ENCODE data around the gene ARMC5. TPM values are rescaled to one million over a fixed set of nuclear protein-coding genes. Genes with fewer than 3 reads are reported as not detected.

Gene ARMC5
- polyA plus RNA-seq, 1 donor, result 13.6 TPM

- Histone ChIP-seq H3K4me1 (ENCODE audit: control insufficient read depth, insufficient read depth, low read length) (peaks cover 23% of the 10 kb centered on the region), H3K36me3 (ENCODE audit: control insufficient read depth, insufficient read depth, low read length) (peaks cover 24% of the 10 kb centered on the region), H3K9me3 (ENCODE audit: control insufficient read depth, low read depth, low read length) (no peaks in the 10 kb centered on the region), H3K27me3 (ENCODE audit: control insufficient read depth, insufficient read depth, low read length) (peaks cover 8% of the 10 kb centered on the region), H3K27ac (ENCODE audit: low read length) (peak overlapping the region; percentile 43), H3K4me3 (ENCODE audit: low read length) (peak overlapping the region; percentile 79)
- no peak for DNase-seq
- no CpG with 5 or more reads among the region's 48 CpGs for WGBS (ENCODE audit: insufficient coverage, low lambda C conversion rate)
Observed at GRCh38 chr16:31487071-31487719, 27.9 kb downstream of the ARMC5 start.

GRCh38 chr16:31487720-31488467 lies 28.6 kb downstream of the ARMC5 start:
- Histone ChIP-seq H3K27me3 (ENCODE audit: control insufficient read depth, insufficient read depth, low read length) (peaks cover 8% of the 10 kb centered on the region), H3K27ac (ENCODE audit: low read length) (peak overlapping the region; percentile 43), H3K4me1 (ENCODE audit: control insufficient read depth, insufficient read depth, low read length) (peaks cover 23% of the 10 kb centered on the region), H3K36me3 (ENCODE audit: control insufficient read depth, insufficient read depth, low read length) (peaks cover 31% of the 10 kb centered on the region), H3K4me3 (ENCODE audit: low read length) (peak overlapping the region; percentile 79), H3K9me3 (ENCODE audit: control insufficient read depth, low read depth, low read length) (no peaks in the 10 kb centered on the region)
- peak; percentile 81 to 89 for DNase-seq
- no CpG with 5 or more reads among the region's 60 CpGs for WGBS (ENCODE audit: insufficient coverage, low lambda C conversion rate)

- Histone ChIP-seq H3K4me3 (ENCODE audit: low read length) (peak overlapping the region; percentile 79), H3K9me3 (ENCODE audit: control insufficient read depth, low read depth, low read length) (no peaks in the 10 kb centered on the region), H3K36me3 (ENCODE audit: control insufficient read depth, insufficient read depth, low read length) (peaks cover 39% of the 10 kb centered on the region), H3K4me1 (ENCODE audit: control insufficient read depth, insufficient read depth, low read length) (peaks cover 23% of the 10 kb centered on the region), H3K27ac (ENCODE audit: low read length) (no peak overlapping the region), H3K27me3 (ENCODE audit: control insufficient read depth, insufficient read depth, low read length) (peaks cover 8% of the 10 kb centered on the region)
- WGBS (ENCODE audit: insufficient coverage, low lambda C conversion rate), result no CpG with 5 or more reads among the region's 77 CpGs
- peak in 1 of 2 donors; percentile 49 for DNase-seq
Observed at GRCh38 chr16:31488468-31489297, 29.4 kb downstream of the ARMC5 start.

- no peak for DNase-seq
- Histone ChIP-seq H3K27me3 (ENCODE audit: control insufficient read depth, insufficient read depth, low read length) (peaks cover 8% of the 10 kb centered on the region), H3K4me3 (ENCODE audit: low read length) (no peak overlapping the region), H3K27ac (ENCODE audit: low read length) (no peak overlapping the region), H3K4me1 (ENCODE audit: control insufficient read depth, insufficient read depth, low read length) (peaks cover 18% of the 10 kb centered on the region), H3K36me3 (ENCODE audit: control insufficient read depth, insufficient read depth, low read length) (peaks cover 44% of the 10 kb centered on the region), H3K9me3 (ENCODE audit: control insufficient read depth, low read depth, low read length) (no peaks in the 10 kb centered on the region)
- WGBS (ENCODE audit: insufficient coverage, low lambda C conversion rate), result no CpG with 5 or more reads among the region's 7 CpGs
Observed at GRCh38 chr16:31489298-31489564, 29.9 kb downstream of the ARMC5 start.

- Histone ChIP-seq H3K9me3 (ENCODE audit: control insufficient read depth, low read depth, low read length) (no peaks in the 10 kb centered on the region), H3K4me3 (ENCODE audit: low read length) (no peak overlapping the region), H3K27ac (ENCODE audit: low read length) (no peak overlapping the region), H3K27me3 (ENCODE audit: control insufficient read depth, insufficient read depth, low read length) (peaks cover 8% of the 10 kb centered on the region), H3K36me3 (ENCODE audit: control insufficient read depth, insufficient read depth, low read length) (peaks cover 46% of the 10 kb centered on the region), H3K4me1 (ENCODE audit: control insufficient read depth, insufficient read depth, low read length) (peaks cover 15% of the 10 kb centered on the region)
- no CpG with 5 or more reads among the region's 22 CpGs for WGBS (ENCODE audit: insufficient coverage, low lambda C conversion rate)
- peak in 1 of 2 donors; percentile 9 for DNase-seq
Observed at GRCh38 chr16:31489616-31490584, 30.6 kb downstream of the ARMC5 start.

- Histone ChIP-seq H3K9me3 (ENCODE audit: control insufficient read depth, low read depth, low read length) (no peaks in the 10 kb centered on the region), H3K27ac (ENCODE audit: low read length) (no peak overlapping the region), H3K4me3 (ENCODE audit: low read length) (no peak overlapping the region), H3K36me3 (ENCODE audit: control insufficient read depth, insufficient read depth, low read length) (peaks cover 64% of the 10 kb centered on the region), H3K27me3 (ENCODE audit: control insufficient read depth, insufficient read depth, low read length) (peaks cover 8% of the 10 kb centered on the region), H3K4me1 (ENCODE audit: control insufficient read depth, insufficient read depth, low read length) (no peaks in the 10 kb centered on the region)
- DNase-seq, result no peak
- no CpG with 5 or more reads among the region's 8 CpGs for WGBS (ENCODE audit: insufficient coverage, low lambda C conversion rate)
Observed at GRCh38 chr16:31491778-31492418, 32.6 kb downstream of the ARMC5 start.

GRCh38 chr16:31493506-31494125 lies 34.3 kb downstream of the ARMC5 start:
- H3K27ac ChIP-seq (ENCODE audit: low read length), result no peak overlapping the region
- no peak overlapping the region for H3K4me3 ChIP-seq (ENCODE audit: low read length)
- H3K36me3 ChIP-seq (ENCODE audit: control insufficient read depth, insufficient read depth, low read length), result peaks cover 80% of the 10 kb centered on the region
- WGBS (ENCODE audit: insufficient coverage, low lambda C conversion rate), result no CpG with 5 or more reads among the region's 18 CpGs
- no peaks in the 10 kb centered on the region for H3K27me3 ChIP-seq (ENCODE audit: control insufficient read depth, insufficient read depth, low read length)
- H3K4me1 ChIP-seq (ENCODE audit: control insufficient read depth, insufficient read depth, low read length), result no peaks in the 10 kb centered on the region
- no peak for DNase-seq
- H3K9me3 ChIP-seq (ENCODE audit: control insufficient read depth, low read depth, low read length), result no peaks in the 10 kb centered on the region

GRCh38 chr16:31496670-31497069 lies 37.4 kb downstream of the ARMC5 start:
- Histone ChIP-seq H3K9me3 (ENCODE audit: control insufficient read depth, low read depth, low read length) (no peaks in the 10 kb centered on the region), H3K4me3 (ENCODE audit: low read length) (no peak overlapping the region), H3K36me3 (ENCODE audit: control insufficient read depth, insufficient read depth, low read length) (peaks cover 80% of the 10 kb centered on the region), H3K27me3 (ENCODE audit: control insufficient read depth, insufficient read depth, low read length) (no peaks in the 10 kb centered on the region), H3K27ac (ENCODE audit: low read length) (no peak overlapping the region), H3K4me1 (ENCODE audit: control insufficient read depth, insufficient read depth, low read length) (no peaks in the 10 kb centered on the region)
- DNase-seq, result no peak
- no CpG with 5 or more reads among the region's 10 CpGs for WGBS (ENCODE audit: insufficient coverage, low lambda C conversion rate)

GRCh38 chr16:31498493-31498892 lies 39.2 kb downstream of the ARMC5 start:
- Histone ChIP-seq H3K4me3 (ENCODE audit: low read length) (no peak overlapping the region), H3K27ac (ENCODE audit: low read length) (no peak overlapping the region), H3K4me1 (ENCODE audit: control insufficient read depth, insufficient read depth, low read length) (no peaks in the 10 kb centered on the region), H3K27me3 (ENCODE audit: control insufficient read depth, insufficient read depth, low read length) (no peaks in the 10 kb centered on the region), H3K36me3 (ENCODE audit: control insufficient read depth, insufficient read depth, low read length) (peaks cover 62% of the 10 kb centered on the region), H3K9me3 (ENCODE audit: control insufficient read depth, low read depth, low read length) (no peaks in the 10 kb centered on the region)
- no CpG with 5 or more reads among the region's 8 CpGs for WGBS (ENCODE audit: insufficient coverage, low lambda C conversion rate)
- no peak for DNase-seq
